Mucosa of descending colon (tissue), 3 donors: ENCODE data around the gene ARL1. TPM values are rescaled to one million over a fixed set of nuclear protein-coding genes. Genes with fewer than 3 reads are reported as not detected.

Experiments used
- ATAC-seq: fragments of 200-7000 bp; cut with Tn5 transposase; one replicate; pipeline ENCODE4 v1.9.1; 2020; ENCODE audit warnings: mild to moderate bottlenecking, moderate library complexity
- DNase-seq, 3 donors: peaks; one replicate each; pipeline ENCODE4 v3.0.0-alpha.2; 2020
- H3K36me3 ChIP-seq: fragments of 200-600 bp; one replicate; pipeline ENCODE4 v1.8.0; 2021; ENCODE audit warnings: low read depth, mild to moderate bottlenecking
- H3K4me1 ChIP-seq: fragments of 200-600 bp; one replicate; pipeline ENCODE4 v1.8.0; 2021; ENCODE audit warnings: low read depth, mild to moderate bottlenecking
- H3K4me3 ChIP-seq: fragments of 200-600 bp; one replicate; pipeline ENCODE4 v1.8.0; 2021; ENCODE audit warnings: mild to moderate bottlenecking
- H3K9me3 ChIP-seq: fragments of 200-600 bp; one replicate; pipeline ENCODE4 v1.8.0; 2021; ENCODE audit warnings: mild to moderate bottlenecking
- intact Hi-C, 2 donors: fragments of 100-400 bp; cut with DNase I in 1 of 2; cut with micrococcal nuclease in 1 of 2; formaldehyde crosslinking; loops; one replicate each; pipeline versions ENCODE4 v1.11.0 to v1.11.1; 2022; cut with DNase I, micrococcal nuclease
- total RNA-seq, 3 donors: library from RNA; stranded (reverse); fragmentation: NEBNext Ultra II Directional in 2 of 3; extraction: Animal tissue kit (Norgen Biotek cat#: 25700) in 2 of 3; gene quantifications; one replicate each; pipeline versions ENCODE4 v1.2.1 to v1.2.4, GENCODE V29; 2021 to 2023
- TF ChIP-seq, protein P1 (sequence below): fragments of 200-600 bp; IDR thresholded peaks from one replicate; pipeline ENCODE4 v1.8.0; 2022; ENCODE audit warnings: antibody characterized with exemption, mild to moderate bottlenecking
- donor health status: DM: no; HTN: no; CAD: no; lungs with moderate emphysema.
- donor health status: DM: no; HTN: no; CAD: no.
- donor health status: DM: no; HTN: yes; CAD: no.

The ARL1 gene
- total RNA-seq, 3 donors from 2014 or later, result 70.6 to 77.8 (median 73.0) TPM

DNA sequence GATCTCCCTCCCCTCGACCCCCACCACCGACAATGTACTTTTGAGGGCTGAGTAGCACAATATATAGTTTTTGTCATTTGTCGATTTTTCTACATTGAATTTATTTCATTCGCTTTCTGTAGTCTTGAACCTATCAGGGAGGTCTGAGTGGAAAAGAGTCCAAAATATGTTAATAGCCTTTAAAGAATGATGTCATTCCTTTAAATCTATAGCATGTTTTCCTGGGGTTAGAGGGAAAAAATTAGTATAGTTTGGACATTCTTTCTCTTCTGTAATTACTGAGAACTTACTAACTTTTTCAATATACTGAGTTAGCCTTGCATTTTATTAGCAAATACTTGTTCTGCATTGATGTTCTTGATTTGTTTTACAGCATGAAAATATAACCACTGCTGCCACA is 55.9 kb downstream of the ARL1 start:
- intact Hi-C loops, result no loop called here
- DNase-seq (no peak), ATAC-seq (no peak)
- Histone ChIP-seq H3K36me3 (no peaks in the 10 kb centered on the region), H3K4me1 (no peaks in the 10 kb centered on the region), H3K4me3 (no peak overlapping the region), H3K9me3 (no peaks in the 10 kb centered on the region)
- TF ChIP-seq, protein P1, sequence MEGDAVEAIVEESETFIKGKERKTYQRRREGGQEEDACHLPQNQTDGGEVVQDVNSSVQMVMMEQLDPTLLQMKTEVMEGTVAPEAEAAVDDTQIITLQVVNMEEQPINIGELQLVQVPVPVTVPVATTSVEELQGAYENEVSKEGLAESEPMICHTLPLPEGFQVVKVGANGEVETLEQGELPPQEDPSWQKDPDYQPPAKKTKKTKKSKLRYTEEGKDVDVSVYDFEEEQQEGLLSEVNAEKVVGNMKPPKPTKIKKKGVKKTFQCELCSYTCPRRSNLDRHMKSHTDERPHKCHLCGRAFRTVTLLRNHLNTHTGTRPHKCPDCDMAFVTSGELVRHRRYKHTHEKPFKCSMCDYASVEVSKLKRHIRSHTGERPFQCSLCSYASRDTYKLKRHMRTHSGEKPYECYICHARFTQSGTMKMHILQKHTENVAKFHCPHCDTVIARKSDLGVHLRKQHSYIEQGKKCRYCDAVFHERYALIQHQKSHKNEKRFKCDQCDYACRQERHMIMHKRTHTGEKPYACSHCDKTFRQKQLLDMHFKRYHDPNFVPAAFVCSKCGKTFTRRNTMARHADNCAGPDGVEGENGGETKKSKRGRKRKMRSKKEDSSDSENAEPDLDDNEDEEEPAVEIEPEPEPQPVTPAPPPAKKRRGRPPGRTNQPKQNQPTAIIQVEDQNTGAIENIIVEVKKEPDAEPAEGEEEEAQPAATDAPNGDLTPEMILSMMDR, result no peak

- DNase-seq, result no peak
- intact Hi-C loops, result no loop called here
- Histone ChIP-seq H3K9me3 (no peaks in the 10 kb centered on the region), H3K4me3 (no peak overlapping the region), H3K36me3 (no peaks in the 10 kb centered on the region), H3K4me1 (no peaks in the 10 kb centered on the region)
- TF ChIP-seq, protein P1, result no peak
- no peak for ATAC-seq
Measured at GRCh38 chr12:101343893-101344292, 63.7 kb downstream of the ARL1 start.

Other genes starting within 250 kb of the ARL1 start
- under 1 TPM in 2 of 3 donors, not detected in 1; 0.07 to 0.49 TPM for gene SLC5A8, start 197.5 kb downstream of the ARL1 start, total RNA-seq
- 10 to 100 TPM in 2 of 3 donors, 1 to 10 TPM in 1; 9.5 to 11.0 (median 10.2) TPM for gene UTP20, start 127.7 kb downstream of the ARL1 start, total RNA-seq
- not detected for gene SPIC, start 67.6 kb upstream of the ARL1 start, total RNA-seq
- 10 to 100 TPM in 2 of 3 donors, 1 to 10 TPM in 1; 9.3 to 12.6 (median 10.0) TPM for gene MYBPC1, start 187.2 kb upstream of the ARL1 start, total RNA-seq